Stimulated activated naive CD4-positive, alpha-beta T cell (primary cell): ENCODE measurements around the gene PTPRK.

ENCODE experiments used
- DNase-seq, 6 experiments: peaks; one replicate each; lab custom pipeline; 2025; lab: John Stamatoyannopoulos, UW

PTPRK gene

DNA sequence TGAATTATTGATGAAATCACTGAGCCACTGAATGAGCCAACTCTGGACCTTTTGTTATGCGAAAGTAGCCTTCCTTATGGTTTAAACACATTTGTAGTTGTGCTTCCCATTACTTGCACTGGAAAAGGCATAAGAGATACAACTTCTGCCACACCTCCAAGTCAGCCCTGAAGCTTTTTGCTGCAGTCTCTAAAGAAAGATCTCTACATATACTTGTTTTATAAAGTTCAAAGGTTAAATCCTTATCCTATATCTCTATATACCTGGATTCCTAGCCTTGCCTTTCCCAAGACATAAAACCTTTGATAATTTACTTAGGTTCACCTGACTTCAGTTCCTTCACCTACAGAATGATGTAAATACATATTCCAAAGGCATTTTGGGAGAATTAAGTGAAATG lies 132.0 kb downstream of the PTPRK start:
- no peak for DNase-seq

DNA sequence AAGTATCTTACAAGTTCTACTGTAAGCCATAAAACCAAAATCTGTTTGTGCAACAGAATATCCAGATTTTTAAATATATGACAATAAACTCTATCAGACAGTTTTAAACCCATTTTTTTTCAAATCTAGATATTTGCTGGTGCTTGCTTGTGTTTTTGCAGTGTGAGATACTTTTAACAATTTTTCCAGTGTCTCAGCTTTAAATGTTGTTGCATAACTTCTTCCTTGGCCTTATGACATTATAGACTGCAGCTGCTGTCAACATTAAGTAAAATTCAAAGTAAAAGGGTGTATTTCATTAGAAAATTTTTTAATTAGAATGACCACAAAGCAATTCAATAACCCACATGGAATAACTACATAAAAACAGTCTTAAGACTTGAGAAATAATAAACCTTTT lies 139.5 kb downstream of the PTPRK start:
- DNase-seq, result no peak

DNA sequence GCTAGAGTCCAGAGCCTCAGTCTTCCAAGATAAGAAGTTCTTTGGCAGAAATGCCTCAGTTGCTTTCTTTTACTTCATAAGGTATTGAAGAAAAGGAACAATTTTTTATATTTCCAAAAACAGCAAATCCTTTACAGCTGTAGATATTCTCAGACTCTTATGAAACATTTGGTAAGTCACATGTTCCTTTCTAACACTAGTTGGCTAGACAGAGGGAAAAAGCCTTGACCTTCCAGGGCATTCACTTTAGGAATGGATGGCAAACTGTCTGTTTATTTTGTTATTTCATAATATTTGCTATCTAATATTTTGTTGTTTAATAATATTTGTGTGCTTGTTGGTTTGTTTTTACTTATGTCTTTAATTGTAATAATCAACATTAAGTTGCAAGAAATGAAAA lies 140.8 kb downstream of the PTPRK start:
- DNase-seq, result no peak

DNA sequence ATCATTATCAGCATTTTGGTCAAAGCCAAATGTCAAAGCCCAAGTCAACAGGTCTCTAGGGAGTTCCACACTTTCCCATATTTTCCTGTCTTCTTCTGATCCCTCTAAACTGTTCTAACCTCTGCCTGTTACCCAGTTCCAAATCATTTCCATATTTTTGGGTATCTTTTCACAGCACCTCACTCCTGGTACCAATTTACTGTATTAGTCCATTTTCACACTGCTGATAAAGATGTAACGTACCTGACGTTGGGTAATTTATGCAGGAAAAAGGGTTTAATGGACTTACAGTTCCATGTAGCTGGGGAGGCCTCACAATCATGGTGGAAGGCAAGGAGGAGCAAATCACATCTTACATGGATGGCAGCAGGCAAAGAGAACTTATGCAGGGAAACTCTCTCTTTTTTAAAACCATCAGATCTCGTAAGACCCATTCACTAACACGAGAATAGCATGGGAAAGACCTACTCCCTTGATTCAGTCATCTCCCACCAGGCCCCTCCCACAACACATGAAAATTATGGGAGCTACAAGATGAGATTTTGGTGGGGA lies 143.4 kb downstream of the PTPRK start:
- no peak for DNase-seq

- DNase-seq, result no peak
These were observed 149.3 kb downstream of the PTPRK start for GRCh38 chr6:128371136-128371535.

DNA sequence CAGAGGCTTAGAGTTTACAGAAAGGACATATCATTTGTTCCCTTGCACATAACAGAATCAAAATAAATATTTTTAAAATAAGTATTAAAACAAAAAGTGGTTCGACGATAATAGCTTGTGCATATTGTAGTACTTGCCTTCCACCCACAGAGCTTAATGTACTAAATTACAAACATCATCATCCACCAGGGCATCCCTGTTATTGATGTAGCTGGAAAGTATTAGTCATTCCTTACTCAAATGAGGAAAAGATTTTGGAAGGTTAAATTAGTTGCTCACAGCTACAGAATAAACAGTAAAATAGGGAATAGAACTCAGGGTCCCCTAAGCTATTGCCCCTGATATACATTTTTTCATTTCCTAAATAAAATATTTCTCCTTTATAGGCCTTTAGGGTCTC lies 150.3 kb downstream of the PTPRK start:
- DNase-seq, result no peak

DNA sequence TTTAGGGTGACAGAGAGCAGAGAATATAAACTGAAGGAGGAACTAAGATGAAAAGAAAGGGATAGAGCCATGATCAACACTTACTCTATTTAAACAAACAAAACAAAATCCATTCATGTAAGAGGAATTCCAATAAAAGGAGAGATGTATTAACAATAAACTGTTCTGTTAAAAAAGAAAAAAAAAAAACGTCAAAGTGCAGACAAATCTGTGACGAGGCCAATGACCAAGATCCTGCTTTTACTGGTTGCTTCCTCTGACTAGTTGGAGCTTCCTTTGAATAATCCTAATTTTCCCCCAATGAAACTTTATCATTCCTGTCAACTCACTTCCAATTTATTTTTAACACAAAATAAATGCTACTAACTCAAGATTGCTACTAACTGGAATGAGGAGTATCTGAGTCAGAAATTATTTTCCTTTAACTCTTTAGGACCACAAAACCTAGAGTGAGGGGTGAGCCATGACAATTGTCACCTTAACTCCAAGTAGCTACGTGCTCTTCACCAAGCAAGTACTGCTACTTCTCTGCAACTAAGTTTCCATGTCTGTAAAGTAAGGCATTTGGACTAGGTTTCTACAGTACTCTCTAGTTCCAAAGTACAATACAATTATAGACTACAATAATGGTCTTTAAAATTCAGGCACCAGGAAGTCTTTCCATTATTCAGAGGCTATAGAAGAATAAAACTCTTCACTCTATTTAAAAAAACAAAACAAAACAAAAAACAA lies 152.0 kb downstream of the PTPRK start:
- no peak for DNase-seq

DNA sequence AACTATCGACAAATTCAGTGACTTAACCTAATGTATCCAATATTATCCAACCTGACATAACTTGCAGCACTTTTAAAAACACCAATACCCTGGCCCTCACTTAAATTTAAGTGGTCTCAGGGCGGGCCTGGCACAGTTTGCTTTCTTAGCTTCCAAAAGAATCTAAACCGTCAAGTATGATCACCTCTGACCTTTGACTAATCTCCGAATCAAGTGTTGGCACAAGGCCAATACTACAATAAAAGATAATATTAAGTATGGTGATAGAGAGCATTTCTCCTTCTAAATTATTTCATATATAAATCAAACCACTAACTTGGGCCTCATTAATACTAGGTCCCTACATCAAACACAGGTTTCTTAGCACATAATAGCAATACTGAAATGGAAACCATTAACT lies 153.0 kb downstream of the PTPRK start:
- no peak for DNase-seq

GRCh38 chr6:128365520-128366160 lies 154.8 kb downstream of the PTPRK start:
- DNase-seq, result no peak

DNA sequence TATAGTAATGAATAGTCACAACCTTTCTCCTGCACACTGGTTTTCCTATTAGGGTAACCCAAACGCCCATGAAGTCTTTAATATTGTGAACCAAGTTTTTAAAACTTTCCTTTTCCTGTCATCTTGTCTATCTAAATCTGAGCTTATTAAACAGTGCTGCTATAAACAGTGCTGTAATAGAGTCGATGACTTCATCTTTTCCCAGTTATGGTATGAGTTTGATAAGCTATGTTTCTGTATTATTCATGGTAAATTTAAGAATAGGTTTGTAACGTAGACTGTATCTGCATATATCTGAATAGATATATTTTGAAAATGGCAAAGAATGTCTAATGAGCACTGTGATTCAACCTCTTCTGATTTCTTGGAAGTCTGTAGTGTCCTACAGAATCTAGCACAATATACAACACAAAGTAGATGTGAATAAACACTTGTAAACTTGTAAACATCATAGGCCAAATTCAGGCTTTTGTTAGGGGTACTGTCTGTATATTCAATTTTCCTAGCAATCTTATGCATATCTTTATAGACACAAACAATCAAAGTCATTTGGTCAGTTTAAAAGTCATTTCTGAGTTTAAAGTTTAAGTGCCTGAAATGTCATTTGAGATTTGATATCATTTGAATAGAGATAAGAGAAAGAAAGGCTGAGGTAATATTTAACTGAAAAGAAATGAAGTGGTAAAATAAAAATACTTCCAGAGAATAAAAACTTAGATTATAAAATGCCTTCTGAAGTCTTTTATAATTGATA lies 155.5 kb downstream of the PTPRK start:
- no peak for DNase-seq

DNA sequence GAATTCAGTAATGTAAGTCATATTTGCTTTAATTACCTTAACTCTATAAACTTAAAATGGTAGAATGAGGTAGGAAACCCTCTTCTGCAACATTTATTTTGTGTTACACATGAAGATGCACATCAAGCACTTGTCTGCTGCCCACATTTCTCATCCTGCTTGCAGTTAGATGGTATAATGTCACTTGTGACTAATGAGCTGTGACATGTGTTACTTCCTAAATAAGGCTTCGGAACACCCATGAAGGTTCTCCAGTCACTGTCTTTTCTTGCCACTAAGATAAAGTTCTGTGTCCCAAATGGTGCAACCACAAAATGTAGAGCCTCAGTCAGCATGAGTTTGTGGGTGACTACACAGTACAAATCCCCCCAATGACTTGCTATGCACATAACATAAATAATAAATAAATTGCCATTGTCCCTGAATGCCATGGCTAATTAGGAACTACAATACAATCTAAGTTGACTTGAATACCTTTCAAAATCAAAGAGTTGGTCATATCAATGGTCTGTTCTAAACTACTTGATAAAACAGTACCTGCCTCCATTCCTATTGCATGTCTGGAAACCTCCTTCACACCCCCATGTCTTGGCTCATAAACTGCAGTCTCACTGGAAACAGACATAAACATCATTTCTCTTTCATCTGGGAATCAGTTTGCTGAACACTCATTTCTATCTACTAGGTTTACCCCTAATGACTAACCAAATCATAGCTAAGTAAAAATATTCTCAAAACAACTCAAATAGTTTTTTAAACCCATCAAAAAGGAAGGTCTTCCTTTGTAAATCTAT lies 157.2 kb downstream of the PTPRK start:
- no peak for DNase-seq

DNA sequence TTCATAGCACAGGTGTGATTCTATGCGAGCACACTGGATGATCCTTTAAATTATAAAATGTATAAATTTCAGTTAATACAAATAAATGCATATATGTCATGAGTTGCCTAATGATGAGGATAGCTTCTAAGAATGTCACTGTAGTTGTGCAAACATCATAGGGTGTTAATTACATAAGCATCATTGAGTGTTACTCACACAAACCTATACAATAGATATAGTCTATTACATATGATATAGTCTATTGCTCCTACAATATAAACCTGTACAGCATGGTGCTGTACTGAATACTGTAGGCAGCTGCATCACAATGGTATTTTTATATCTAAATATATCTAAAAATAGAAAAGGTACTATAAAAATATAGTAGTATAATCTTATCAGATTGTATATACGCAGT lies 159.0 kb downstream of the PTPRK start:
- no peak for DNase-seq

GRCh38 chr6:128358244-128358776 lies 162.1 kb downstream of the PTPRK start:
- no peak for DNase-seq

- no peak for DNase-seq
These were observed 162.8 kb downstream of the PTPRK start for GRCh38 chr6:128357392-128358130.

DNA sequence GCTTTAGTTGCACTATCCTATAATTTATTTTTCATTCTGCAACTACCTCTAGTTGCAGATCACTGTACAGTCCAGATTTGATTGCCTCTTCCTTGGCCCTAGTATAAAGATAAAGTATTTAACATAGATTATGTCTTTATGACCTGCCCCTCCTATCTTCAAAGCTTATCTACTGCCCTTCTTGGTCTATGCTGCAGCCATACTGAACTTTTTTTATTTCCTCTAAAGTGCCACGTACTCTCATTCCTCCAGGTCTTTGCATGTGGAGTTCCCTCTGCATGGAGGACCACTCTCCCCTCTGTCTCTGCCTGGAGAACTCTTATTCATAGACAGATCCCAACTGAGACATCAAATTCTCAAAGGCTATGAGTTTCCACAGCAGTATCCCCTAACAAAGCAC lies 168.0 kb downstream of the PTPRK start:
- DNase-seq, result no peak

DNA sequence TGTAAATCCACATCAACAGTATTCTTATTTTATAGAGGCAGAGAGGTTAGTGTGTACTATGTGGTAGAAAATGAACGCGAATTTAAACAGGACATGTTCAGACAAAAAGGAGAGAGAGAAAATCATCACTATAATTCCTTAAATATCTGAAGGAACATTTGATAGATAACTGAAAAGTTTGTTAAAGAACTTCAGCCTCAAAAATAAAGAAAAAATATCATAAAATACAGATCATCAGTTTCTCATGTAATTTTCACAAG lies 169.2 kb downstream of the PTPRK start:
- no peak for DNase-seq

- no peak for DNase-seq
These were observed 169.8 kb downstream of the PTPRK start for GRCh38 chr6:128350416-128351254.

- no peak for DNase-seq
These were observed 173.3 kb downstream of the PTPRK start for GRCh38 chr6:128347123-128347522.

GRCh38 chr6:128346569-128346968 lies 173.8 kb downstream of the PTPRK start:
- DNase-seq, result no peak

GRCh38 chr6:128345278-128345677 lies 175.1 kb downstream of the PTPRK start:
- no peak for DNase-seq
